ENCODE measurements around the gene ACIN1. TPM values are rescaled to one million over a fixed set of nuclear protein-coding genes. Genes with fewer than 3 reads are reported as not detected.

The ACIN1 gene
- total and polyA plus RNA-seq, 9 of the 15 experiments (the other 6 are each of a cell fraction or from before 2014, with no cell fraction given), result 5.0 to 196 (median 129) TPM

- TF ChIP-seq SMAD1 (IDR thresholded peaks at IDR 0.05; ENCODE audit: low read depth, low read length, partially characterized antibody) (peak; percentile 48), ZNF217 (CRISPR knock-in tag; IDR thresholded peaks at IDR 0.05) (no peak), ID3 (CRISPR knock-in tag; IDR thresholded peaks at IDR 0.05) (no peak), ID3 (tag; IDR thresholded peaks at IDR 0.05) (peak; percentile 55; the same call in 1 of the 2 replicates), BHLHE40 (IDR thresholded peaks at IDR 0.05; ENCODE audit: low read length) (peak; percentile 76), MEIS2 (IDR thresholded peaks at IDR 0.05; ENCODE audit: partially characterized antibody) (peak; percentile 13), FOXK2 (conservative IDR thresholded peaks at IDR 0.05 in 1 of 2, IDR thresholded peaks at IDR 0.05 in 1 of 2; ENCODE audit: low read depth in 2 of 2) (peak; percentile 20 to 71; a peak in 2 of 4 replicates), PKNOX1 (IDR thresholded peaks at IDR 0.05) (no peak), BRD4 (IDR thresholded peaks at IDR 0.05) (no peak), ARHGAP35 (IDR thresholded peaks at IDR 0.05; ENCODE audit: partially characterized antibody) (no peak), CREB3L1 (IDR thresholded peaks at IDR 0.05; ENCODE audit: borderline replicate concordance, low read depth) (peak; percentile 64; the same call in 1 of the 2 replicates), MCM7 (IDR thresholded peaks at IDR 0.05) (no peak), XRCC3 (IDR thresholded peaks at IDR 0.05) (no peak), CHD1 (IDR thresholded peaks at IDR 0.05; ENCODE audit: low read length) (peak; percentile 61), CSDE1 (IDR thresholded peaks at IDR 0.05) (no peak), SMAD3 (CRISPR knock-in tag; conservative IDR thresholded peaks at IDR 0.05) (no peak), ZNF766 (CRISPR knock-in tag; conservative IDR thresholded peaks at IDR 0.05) (0 out of 2 replicates have a peak, but pooled peaks have one; percentile 22), MEF2A (IDR thresholded peaks at IDR 0.05; ENCODE audit: control insufficient read depth, low read depth, low read length) (0 out of 2 replicates have a peak, but pooled peaks have one; percentile 22)
- TF ChIP-seq, protein P1, sequence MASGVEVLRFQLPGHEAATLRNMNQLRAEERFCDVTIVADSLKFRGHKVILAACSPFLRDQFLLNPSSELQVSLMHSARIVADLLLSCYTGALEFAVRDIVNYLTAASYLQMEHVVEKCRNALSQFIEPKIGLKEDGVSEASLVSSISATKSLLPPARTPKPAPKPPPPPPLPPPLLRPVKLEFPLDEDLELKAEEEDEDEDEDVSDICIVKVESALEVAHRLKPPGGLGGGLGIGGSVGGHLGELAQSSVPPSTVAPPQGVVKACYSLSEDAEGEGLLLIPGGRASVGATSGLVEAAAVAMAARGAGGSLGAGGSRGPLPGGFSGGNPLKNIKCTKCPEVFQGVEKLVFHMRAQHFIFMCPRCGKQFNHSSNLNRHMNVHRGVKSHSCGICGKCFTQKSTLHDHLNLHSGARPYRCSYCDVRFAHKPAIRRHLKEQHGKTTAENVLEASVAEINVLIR (CRISPR knock-in tag; IDR thresholded peaks at IDR 0.05), result no peak
- TF ChIP-seq, protein P2, sequence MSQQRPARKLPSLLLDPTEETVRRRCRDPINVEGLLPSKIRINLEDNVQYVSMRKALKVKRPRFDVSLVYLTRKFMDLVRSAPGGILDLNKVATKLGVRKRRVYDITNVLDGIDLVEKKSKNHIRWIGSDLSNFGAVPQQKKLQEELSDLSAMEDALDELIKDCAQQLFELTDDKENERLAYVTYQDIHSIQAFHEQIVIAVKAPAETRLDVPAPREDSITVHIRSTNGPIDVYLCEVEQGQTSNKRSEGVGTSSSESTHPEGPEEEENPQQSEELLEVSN (IDR thresholded peaks at IDR 0.05; ENCODE audit: borderline replicate concordance in 1 of 2, extremely low read depth in 1 of 2, insufficient read depth in 1 of 2, insufficient read length in 1 of 2, low read depth in 1 of 2, low read length in 1 of 2, poor library complexity in 1 of 2, severe bottlenecking in 1 of 2), result peak; percentile 69 to 94
Measured at GRCh38 chr14:23009939-23010726, 84.8 kb downstream of the ACIN1 start, which contains the start of gene C14orf93 (continued).

Measured in K562 (cell line).